ENCODE results near the gene GPR39.

Gene GPR39

GRCh38 chr2:132414081-132414480, 2.5 kb upstream of the GPR39 start:
- DNase-seq = no peak

- DNase-seq = no peak
Measured at GRCh38 chr2:132415256-132415914, 1.2 kb upstream of the GPR39 start.

GRCh38 chr2:132415915-132416722, 486 bp upstream of the GPR39 start:
- peak in 1 of 2 donors; percentile 41 for DNase-seq

- DNase-seq = no peak
Measured at GRCh38 chr2:132417430-132418035, 928 bp downstream of the GPR39 start.

GRCh38 chr2:132419235-132419634, 2.6 kb downstream of the GPR39 start:
- DNase-seq = no peak

- no peak for DNase-seq
Measured at GRCh38 chr2:132419941-132420340, 3.3 kb downstream of the GPR39 start.

GRCh38 chr2:132420816-132421805, 4.5 kb downstream of the GPR39 start:
- DNase-seq = no peak

- no peak for DNase-seq
Measured at GRCh38 chr2:132422736-132423135, 6.1 kb downstream of the GPR39 start.

- DNase-seq = peak; percentile 10 to 35
Measured at GRCh38 chr2:132424526-132425121, 8.0 kb downstream of the GPR39 start.

GRCh38 chr2:132426033-132426432, 9.4 kb downstream of the GPR39 start:
- DNase-seq = no peak

- DNase-seq = no peak
Measured at GRCh38 chr2:132426656-132427055, 10.1 kb downstream of the GPR39 start.

- DNase-seq = no peak
Measured at GRCh38 chr2:132429351-132429750, 12.7 kb downstream of the GPR39 start.

GRCh38 chr2:132429941-132430573, 13.5 kb downstream of the GPR39 start:
- no peak for DNase-seq

GRCh38 chr2:132430895-132431294, 14.3 kb downstream of the GPR39 start:
- no peak for DNase-seq

- DNase-seq = no peak
Measured at GRCh38 chr2:132437852-132438669, 21.5 kb downstream of the GPR39 start.

GRCh38 chr2:132438691-132439090, 22.1 kb downstream of the GPR39 start:
- no peak for DNase-seq

- no peak for DNase-seq
Measured at GRCh38 chr2:132439703-132440398, 23.2 kb downstream of the GPR39 start.

GRCh38 chr2:132441051-132441450, 24.4 kb downstream of the GPR39 start:
- DNase-seq = no peak

GRCh38 chr2:132442278-132442677, 25.7 kb downstream of the GPR39 start:
- DNase-seq = no peak

GRCh38 chr2:132443106-132443505, 26.5 kb downstream of the GPR39 start:
- DNase-seq = no peak
